SK-N-SH (cell line): ENCODE measurements around the gene GARNL3. TPM values are rescaled to one million over a fixed set of nuclear protein-coding genes. Genes with fewer than 3 reads are reported as not detected.

Experiments
- CTCF ChIA-PET: fragments of 300-600, 350-600 bp; formaldehyde crosslinking; extraction: SDS; loops from one replicate; lab custom pipeline; 2021; lab: Yijun Ruan, JAX
- POLR2A ChIA-PET: fragments of 350-600 bp; sonication (Branson Sonifier 250); formaldehyde crosslinking; extraction: SDS; loops from one replicate; lab custom pipeline; 2020; ENCODE audit warnings: antibody characterized with exemption, inconsistent platforms; lab: Yijun Ruan, JAX
- DNase-seq: peaks from one replicate; pipeline ENCODE4 v3.0.0; 2012
- H2AFZ ChIP-seq: fragments of 200-600 bp; sonication (generic); 2 replicates; pipeline ENCODE4 v1.8.1; 2016; ENCODE audit warnings: antibody characterized with exemption, mild to moderate bottlenecking, low read depth
- H3F3A ChIP-seq: fragments of 200-600 bp; sonication (generic); replicated peaks from 2 replicates; pipeline ENCODE3; 2016; ENCODE audit warnings: antibody characterized with exemption, mild to moderate bottlenecking; ENCODE audit not compliant: insufficient read depth
- H3K27ac ChIP-seq, 2 experiments: fragments of 200-500 bp in 1 of 2; fragments of 200-600 bp in 1 of 2; sonication (Bioruptor generic) in 1 of 2; sonication (generic), shearing (Covaris generic) in 1 of 2; 2 replicates each; pipeline versions ENCODE4 v1.5.1 to v1.6.1; 2014 to 2016; ENCODE audit warnings: low read depth in 2 of 2, inconsistent platforms in 1 of 2, low read length in 1 of 2, mild to moderate bottlenecking in 1 of 2, mixed read lengths in 1 of 2
- H3K27me3 ChIP-seq: fragments of 200-600 bp; sonication (generic), shearing (Covaris generic); 2 replicates; pipeline ENCODE4 v1.6.1; 2016; ENCODE audit warnings: mixed run types; ENCODE audit not compliant: insufficient read depth
- H3K36me3 ChIP-seq, 2 experiments: fragments of 200-500 bp in 1 of 2; fragments of 200-600 bp in 1 of 2; sonication (Bioruptor generic) in 1 of 2; sonication (generic) in 1 of 2; replicated peaks in 1 of 2; 2 replicates each; pipeline versions ENCODE3 to v1.5.1; 2014 to 2016; ENCODE audit warnings: low read length in 1 of 2, mild to moderate bottlenecking in 1 of 2; ENCODE audit not compliant: insufficient read depth in 2 of 2, control insufficient read depth in 1 of 2
- H3K4me1 ChIP-seq, 2 experiments: fragments of 200-500 bp in 1 of 2; fragments of 200-600 bp in 1 of 2; sonication (Bioruptor generic) in 1 of 2; sonication (generic), shearing (Covaris generic) in 1 of 2; 2 replicates each; pipeline versions ENCODE4 v1.5.1 to v1.6.1; 2014 to 2016; ENCODE audit warnings: low read depth in 1 of 2, low read length in 1 of 2, mixed run types in 1 of 2; ENCODE audit not compliant: insufficient read depth in 2 of 2, control insufficient read depth in 1 of 2
- H3K4me2 ChIP-seq: fragments of 200-600 bp; sonication (generic), shearing (Covaris generic); 2 replicates; pipeline ENCODE4 v1.6.1; 2017; ENCODE audit warnings: mixed run types
- H3K4me3 ChIP-seq, 2 experiments: fragments of 200-500 bp in 1 of 2; fragments of 200-600 bp in 1 of 2; sonication (Bioruptor generic) in 1 of 2; sonication (generic), shearing (Covaris generic) in 1 of 2; 2 replicates each; pipeline versions ENCODE4 v1.5.1 to v1.8.1; 2014 to 2016; ENCODE audit warnings: low read depth in 2 of 2, inconsistent platforms in 1 of 2, low read length in 1 of 2, mild to moderate bottlenecking in 1 of 2, mixed read lengths in 1 of 2, moderate library complexity in 1 of 2
- H3K79me2 ChIP-seq: fragments of 200-600 bp; sonication (generic); 2 replicates; pipeline ENCODE4 v1.8.1; 2017; ENCODE audit warnings: mild to moderate bottlenecking; ENCODE audit not compliant: insufficient read depth
- H3K9ac ChIP-seq: fragments of 200-600 bp; sonication (generic); 2 replicates; pipeline ENCODE4 v1.6.1; 2017; ENCODE audit warnings: mixed run types
- H3K9me2 ChIP-seq: fragments of 200-600 bp; sonication (generic); 2 replicates; pipeline ENCODE4 v1.6.1; 2017; ENCODE audit warnings: mixed run types
- H3K9me3 ChIP-seq: fragments of 200-600 bp; sonication (generic); 2 replicates; pipeline ENCODE4 v1.6.1; 2017; ENCODE audit warnings: mixed run types, mild to moderate bottlenecking, moderate library complexity
- H4K20me1 ChIP-seq: fragments of 200-600 bp; sonication (generic); 2 replicates; pipeline ENCODE4 v1.6.1; 2017; ENCODE audit warnings: mild to moderate bottlenecking, mixed run types; ENCODE audit not compliant: insufficient read depth
- FOXJ3 ChIP-seq: sonication (generic); formaldehyde crosslinking; IDR thresholded peaks from 2 replicates; pipeline ENCODE4 v1.5.1; 2020; ENCODE audit warnings: mild to moderate bottlenecking, missing genetic modification reagents
- GABPA ChIP-seq: IDR thresholded peaks from 2 replicates; pipeline ENCODE4 v1.4.0; 2012; ENCODE audit warnings: low read depth, mild to moderate bottlenecking
- GATA2 ChIP-seq: sonication (generic); formaldehyde crosslinking; IDR thresholded peaks from 2 replicates; pipeline ENCODE4 v1.5.0; 2020; ENCODE audit warnings: mild to moderate bottlenecking, missing genetic modification reagents
- MEF2A ChIP-seq: IDR thresholded peaks from 2 replicates; pipeline ENCODE4 v1.4.0; 2012; ENCODE audit warnings: low read depth, borderline replicate concordance
- MXI1 ChIP-seq: IDR thresholded peaks from 2 replicates; pipeline ENCODE4 v1.6.1; 2012; ENCODE audit warnings: mild to moderate bottlenecking, low read depth, low read length, improper control_type of control experiment
- NFIC ChIP-seq: IDR thresholded peaks from 2 replicates; pipeline ENCODE4 v1.4.0; 2012; ENCODE audit warnings: borderline replicate concordance
- NRF1 ChIP-seq: IDR thresholded peaks from 2 replicates; pipeline ENCODE4 v1.6.1; 2012; ENCODE audit warnings: low read depth, mild to moderate bottlenecking, low read length
- RAD21 ChIP-seq: IDR thresholded peaks from 2 replicates; pipeline ENCODE4 v1.6.1; 2012; ENCODE audit warnings: mild to moderate bottlenecking, low read length
- SIN3A ChIP-seq: IDR thresholded peaks from 2 replicates; pipeline ENCODE4 v1.6.1; 2012; ENCODE audit warnings: low read depth, mild to moderate bottlenecking, low read length, moderate library complexity, borderline replicate concordance
- SMC3 ChIP-seq: IDR thresholded peaks from 2 replicates; pipeline ENCODE4 v1.6.1; 2012; ENCODE audit warnings: low read depth, low read length, improper control_type of control experiment
- TEAD4 ChIP-seq: IDR thresholded peaks from 2 replicates; pipeline ENCODE4 v1.4.0; 2012; ENCODE audit warnings: mild to moderate bottlenecking, borderline replicate concordance; ENCODE audit not compliant: insufficient read depth
- WGBS: methylation state at CpG from one replicate; pipeline ENCODE4 v1.1.6; 2017; ENCODE audit warnings: low lambda C conversion rate; 5-methylcytosine and 5-hydroxymethylcytosine counted together
- polyA plus RNA-seq, 3 experiments: library from polyadenylated mRNA; depleted of rRNA; stranded (reverse); fragments of >200 nt; gene quantifications; 2 replicates each; pipeline ENCODE4 v1.2.3, GENCODE V29; 2012
- TF ChIP-seq, protein P1 (sequence below): fragments of 150-350 bp; IDR thresholded peaks from 2 replicates; pipeline ENCODE4 v1.6.1; 2016; ENCODE audit warnings: mild to moderate bottlenecking, low read depth, low read length
- TF ChIP-seq, protein P2 (sequence below): IDR thresholded peaks from 2 replicates; pipeline ENCODE4 v1.4.0; 2012; ENCODE audit warnings: low read depth, borderline replicate concordance
- TF ChIP-seq, protein P3 (sequence below): IDR thresholded peaks from 2 replicates; pipeline ENCODE4 v1.6.1; 2012; ENCODE audit warnings: mild to moderate bottlenecking, low read depth, low read length, moderate library complexity

Gene GARNL3
- polyA plus RNA-seq, 1 of the 3 experiments (the other 2 are of a cell fraction): 9.1 TPM

DNA sequence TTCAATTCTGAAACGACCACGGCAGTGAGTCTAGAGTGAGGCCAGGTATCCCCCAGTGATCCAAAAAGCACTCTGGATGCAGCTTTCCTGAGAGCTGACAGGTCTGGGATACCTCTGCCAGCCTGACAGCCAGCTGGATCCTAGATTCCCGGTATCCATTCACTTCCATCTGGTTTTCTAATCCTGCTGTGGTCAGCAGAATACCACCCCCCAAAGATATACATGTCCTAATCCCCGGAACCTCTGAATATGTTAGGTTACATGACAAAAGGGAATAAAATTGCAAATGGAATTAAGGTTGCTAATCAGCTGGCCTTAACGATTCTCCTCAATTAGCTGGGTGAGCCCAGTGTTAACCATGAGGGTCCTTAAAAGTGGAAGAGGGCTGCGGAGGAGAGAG, 158.2 kb downstream of the GARNL3 start:
- WGBS: 45% methylated on average over 6 of the region's 6 CpGs
- peaks cover 7 to 18% of the 10 kb centered on the region in 2 experiments; a peak in 3 of 4 replicates for H3K4me1 ChIP-seq
- H3K9ac ChIP-seq: peak overlapping the region; percentile 72
- ChIA-PET POLR2A (no interaction called here), CTCF (interaction anchor here (0.7 to 1.7 kb wide), 3 partner anchors 12 to 208 kb away, joined by 3 to 5 read pairs (median 3); no protein-coding TSS in a partner anchor)
- DNase-seq: no peak
- peaks cover 3 to 7% of the 10 kb centered on the region in 2 experiments for H3K36me3 ChIP-seq
- peaks cover 55% of the 10 kb centered on the region for H3K79me2 ChIP-seq
- peaks cover 10% of the 10 kb centered on the region; the same call in 1 of the 2 replicates for H4K20me1 ChIP-seq
- H3K4me2 ChIP-seq: peak overlapping the region; percentile 91
- H3K27me3 ChIP-seq: no peaks in the 10 kb centered on the region
- TF ChIP-seq MEF2A (no peak), SMC3 (no peak), TEAD4 (no peak), GATA2 (CRISPR knock-in tag) (no peak), MXI1 (no peak), FOXJ3 (CRISPR knock-in tag) (no peak), RAD21 (no peak)
- TF ChIP-seq, protein P1, sequence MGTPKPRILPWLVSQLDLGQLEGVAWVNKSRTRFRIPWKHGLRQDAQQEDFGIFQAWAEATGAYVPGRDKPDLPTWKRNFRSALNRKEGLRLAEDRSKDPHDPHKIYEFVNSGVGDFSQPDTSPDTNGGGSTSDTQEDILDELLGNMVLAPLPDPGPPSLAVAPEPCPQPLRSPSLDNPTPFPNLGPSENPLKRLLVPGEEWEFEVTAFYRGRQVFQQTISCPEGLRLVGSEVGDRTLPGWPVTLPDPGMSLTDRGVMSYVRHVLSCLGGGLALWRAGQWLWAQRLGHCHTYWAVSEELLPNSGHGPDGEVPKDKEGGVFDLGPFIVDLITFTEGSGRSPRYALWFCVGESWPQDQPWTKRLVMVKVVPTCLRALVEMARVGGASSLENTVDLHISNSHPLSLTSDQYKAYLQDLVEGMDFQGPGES: no peak
- TF ChIP-seq, protein P2, sequence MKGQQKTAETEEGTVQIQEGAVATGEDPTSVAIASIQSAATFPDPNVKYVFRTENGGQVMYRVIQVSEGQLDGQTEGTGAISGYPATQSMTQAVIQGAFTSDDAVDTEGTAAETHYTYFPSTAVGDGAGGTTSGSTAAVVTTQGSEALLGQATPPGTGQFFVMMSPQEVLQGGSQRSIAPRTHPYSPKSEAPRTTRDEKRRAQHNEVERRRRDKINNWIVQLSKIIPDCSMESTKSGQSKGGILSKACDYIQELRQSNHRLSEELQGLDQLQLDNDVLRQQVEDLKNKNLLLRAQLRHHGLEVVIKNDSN: no peak
- TF ChIP-seq, protein P3, sequence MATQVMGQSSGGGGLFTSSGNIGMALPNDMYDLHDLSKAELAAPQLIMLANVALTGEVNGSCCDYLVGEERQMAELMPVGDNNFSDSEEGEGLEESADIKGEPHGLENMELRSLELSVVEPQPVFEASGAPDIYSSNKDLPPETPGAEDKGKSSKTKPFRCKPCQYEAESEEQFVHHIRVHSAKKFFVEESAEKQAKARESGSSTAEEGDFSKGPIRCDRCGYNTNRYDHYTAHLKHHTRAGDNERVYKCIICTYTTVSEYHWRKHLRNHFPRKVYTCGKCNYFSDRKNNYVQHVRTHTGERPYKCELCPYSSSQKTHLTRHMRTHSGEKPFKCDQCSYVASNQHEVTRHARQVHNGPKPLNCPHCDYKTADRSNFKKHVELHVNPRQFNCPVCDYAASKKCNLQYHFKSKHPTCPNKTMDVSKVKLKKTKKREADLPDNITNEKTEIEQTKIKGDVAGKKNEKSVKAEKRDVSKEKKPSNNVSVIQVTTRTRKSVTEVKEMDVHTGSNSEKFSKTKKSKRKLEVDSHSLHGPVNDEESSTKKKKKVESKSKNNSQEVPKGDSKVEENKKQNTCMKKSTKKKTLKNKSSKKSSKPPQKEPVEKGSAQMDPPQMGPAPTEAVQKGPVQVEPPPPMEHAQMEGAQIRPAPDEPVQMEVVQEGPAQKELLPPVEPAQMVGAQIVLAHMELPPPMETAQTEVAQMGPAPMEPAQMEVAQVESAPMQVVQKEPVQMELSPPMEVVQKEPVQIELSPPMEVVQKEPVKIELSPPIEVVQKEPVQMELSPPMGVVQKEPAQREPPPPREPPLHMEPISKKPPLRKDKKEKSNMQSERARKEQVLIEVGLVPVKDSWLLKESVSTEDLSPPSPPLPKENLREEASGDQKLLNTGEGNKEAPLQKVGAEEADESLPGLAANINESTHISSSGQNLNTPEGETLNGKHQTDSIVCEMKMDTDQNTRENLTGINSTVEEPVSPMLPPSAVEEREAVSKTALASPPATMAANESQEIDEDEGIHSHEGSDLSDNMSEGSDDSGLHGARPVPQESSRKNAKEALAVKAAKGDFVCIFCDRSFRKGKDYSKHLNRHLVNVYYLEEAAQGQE: no peak
- H3K27ac ChIP-seq: no peak overlapping the region; a peak in 2 of 4 replicates
- no peak overlapping the region for H2AFZ ChIP-seq
- no peaks in the 10 kb centered on the region for H3K9me3 ChIP-seq
- H3F3A ChIP-seq: peaks cover 4% of the 10 kb centered on the region
- no peaks in the 10 kb centered on the region for H3K9me2 ChIP-seq
- peak overlapping the region; percentile 90 to 97 for H3K4me3 ChIP-seq

GRCh38 chr9:127423476-127423933, 158.9 kb downstream of the GARNL3 start:
- Histone ChIP-seq H3K9me3 (no peaks in the 10 kb centered on the region), H3K4me2 (peak overlapping the region; percentile 91)
- no peak for TF ChIP-seq NFIC
- no peak for TF ChIP-seq RAD21
- TF ChIP-seq SIN3A: no peak
- TF ChIP-seq MEF2A: no peak
- no peak for TF ChIP-seq GABPA
- TF ChIP-seq FOXJ3 (CRISPR knock-in tag): no peak
- TF ChIP-seq NRF1: no peak
- no peak for TF ChIP-seq SMC3
- TF ChIP-seq, protein P2: no peak
- TF ChIP-seq, all 33 proteins: peak for 0
- no peaks in the 10 kb centered on the region for H3K9me2 ChIP-seq
- H4K20me1 ChIP-seq: peaks cover 10% of the 10 kb centered on the region; the same call in 1 of the 2 replicates
- ChIA-PET CTCF (interaction anchor here (0.9 to 1.7 kb wide), 3 partner anchors 13 to 209 kb away, joined by 3 to 5 read pairs (median 3); no protein-coding TSS in a partner anchor), POLR2A (interaction anchor here (1.0 to 2.2 kb wide), 5 partner anchors 8 to 362 kb away, joined by 3 to 12 read pairs (median 4); partner anchors contain the start of genes CDK9 and SLC2A8)
- peaks cover 4% of the 10 kb centered on the region for H3F3A ChIP-seq
- H3K27ac ChIP-seq: peak overlapping the region; percentile 82 to 98
- H3K4me3 ChIP-seq: peak overlapping the region; percentile 90 to 97
- peaks cover 7 to 18% of the 10 kb centered on the region in 2 experiments; a peak in 3 of 4 replicates for H3K4me1 ChIP-seq
- peaks cover 62% of the 10 kb centered on the region for H3K79me2 ChIP-seq
- H3K9ac ChIP-seq: peak overlapping the region; percentile 72
- H3K36me3 ChIP-seq: peaks cover 6 to 9% of the 10 kb centered on the region in 2 experiments
- H2AFZ ChIP-seq: peak overlapping the region; percentile 93
- no peak for DNase-seq
- 4% methylated on average over 9 of the region's 9 CpGs for WGBS
- no peaks in the 10 kb centered on the region for H3K27me3 ChIP-seq
